ENCODE results near the gene CD180.

Gene CD180

DNA sequence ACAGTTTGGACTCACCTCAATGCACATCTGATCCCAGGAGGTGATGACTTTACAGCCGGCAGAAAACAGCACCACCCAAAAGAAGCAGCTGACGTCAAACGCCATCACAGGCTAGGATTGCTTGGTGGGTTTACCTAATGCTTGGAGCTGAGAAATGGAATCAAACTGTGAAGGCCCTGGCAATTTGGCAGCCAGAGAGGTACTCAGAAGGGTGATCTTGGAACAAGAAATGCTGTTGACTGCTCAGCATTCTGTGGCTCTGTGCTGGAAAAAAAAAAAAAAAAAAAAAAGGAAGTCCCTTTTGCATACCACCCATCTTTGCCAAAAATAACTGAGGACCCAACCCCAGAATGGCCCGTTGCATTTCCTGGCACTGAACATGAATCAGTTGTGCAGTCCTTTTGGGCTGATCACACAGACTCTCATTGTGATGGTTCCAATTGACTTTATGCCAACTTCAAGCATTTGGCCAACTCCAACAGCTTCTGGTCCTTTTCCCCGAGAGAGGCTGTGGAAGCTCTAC, at the start of gene CD180:
TSS of gene CD180 (minus strand) at position 263 of the 523 bp plus-strand sequence. CDS start at position 105, 158 bp downstream.
- peak; percentile 51 for DNase-seq
- in situ Hi-C loops (cut with MboI; ENCODE audit: low pct_unique_long_range_greater_than_20kb, low sequenced_read_pairs), result no loop called here

GRCh38 chr5:67246108-67246507, 49.5 kb upstream of the CD180 start:
- in situ Hi-C loops (cut with MboI; ENCODE audit: low pct_unique_long_range_greater_than_20kb, low sequenced_read_pairs), result loop anchor here (25.0 kb wide), 1 partner anchor 1016 kb away; no protein-coding TSS in a partner anchor
- peak; percentile 85 for DNase-seq

GRCh38 chr5:67245259-67245846, 48.8 kb upstream of the CD180 start:
- in situ Hi-C loops (cut with MboI; ENCODE audit: low pct_unique_long_range_greater_than_20kb, low sequenced_read_pairs), result loop anchor here (25.0 kb wide), 1 partner anchor 1017 kb away; no protein-coding TSS in a partner anchor
- peak; percentile 11 for DNase-seq

GRCh38 chr5:67244345-67244793, 47.8 kb upstream of the CD180 start:
- in situ Hi-C loops (cut with MboI; ENCODE audit: low pct_unique_long_range_greater_than_20kb, low sequenced_read_pairs), result loop anchor here (25.0 kb wide), 1 partner anchor 1018 kb away; no protein-coding TSS in a partner anchor
- no peak for DNase-seq

DNA sequence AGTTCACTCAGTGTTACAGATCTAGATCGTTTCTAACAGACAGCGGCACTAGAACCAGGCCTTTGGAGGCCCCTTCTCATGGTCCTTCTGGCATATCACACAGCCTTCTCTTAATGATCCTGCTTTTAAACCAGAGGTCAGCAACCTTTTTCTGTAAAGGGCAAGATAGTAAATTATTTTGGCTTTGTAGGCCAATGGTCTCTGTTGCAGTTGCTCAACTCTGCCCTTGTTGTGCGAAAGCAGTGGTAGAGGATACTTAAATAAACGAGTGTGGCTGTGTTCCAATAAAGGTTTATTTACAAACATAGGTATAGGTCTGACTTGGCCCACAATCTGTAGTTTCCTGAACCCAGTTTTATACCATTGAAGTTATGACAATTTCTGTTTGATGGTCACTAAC, 47.3 kb upstream of the CD180 start:
- DNase-seq, result no peak
- in situ Hi-C loops (cut with MboI; ENCODE audit: low pct_unique_long_range_greater_than_20kb, low sequenced_read_pairs), result loop anchor here (25.0 kb wide), 1 partner anchor 1018 kb away; no protein-coding TSS in a partner anchor

- in situ Hi-C loops (cut with MboI; ENCODE audit: low pct_unique_long_range_greater_than_20kb, low sequenced_read_pairs), result loop anchor here (25.0 kb wide), 1 partner anchor 1019 kb away; no protein-coding TSS in a partner anchor
- no peak for DNase-seq
Measured at GRCh38 chr5:67243349-67243748, 46.8 kb upstream of the CD180 start.

DNA sequence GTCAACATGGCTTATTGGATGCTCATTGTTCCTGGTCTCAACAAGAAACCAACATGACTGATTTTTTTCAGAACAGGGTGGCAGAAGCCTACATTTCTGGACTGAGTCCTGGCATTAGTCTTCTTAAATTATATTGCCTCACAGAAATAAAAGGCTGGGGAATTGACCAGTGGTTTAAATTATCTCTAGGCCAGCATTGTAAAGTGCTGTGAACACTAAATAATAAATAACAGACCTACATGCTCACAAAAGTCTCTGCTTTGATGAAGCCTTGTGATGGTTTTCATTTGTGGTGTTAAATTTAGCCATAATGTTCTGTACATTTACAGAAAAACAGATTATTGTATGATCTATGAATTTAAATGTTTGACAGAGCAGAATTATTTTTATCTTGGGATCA, 44.7 kb upstream of the CD180 start:
- in situ Hi-C loops (cut with MboI; ENCODE audit: low pct_unique_long_range_greater_than_20kb, low sequenced_read_pairs), result loop anchor here (25.0 kb wide), 1 partner anchor 1021 kb away; no protein-coding TSS in a partner anchor
- no peak for DNase-seq

GRCh38 chr5:67240846-67241245, 44.2 kb upstream of the CD180 start:
- in situ Hi-C loops (cut with MboI; ENCODE audit: low pct_unique_long_range_greater_than_20kb, low sequenced_read_pairs), result loop anchor here (25.0 kb wide), 1 partner anchor 1021 kb away; no protein-coding TSS in a partner anchor
- no peak for DNase-seq

- DNase-seq, result no peak
- in situ Hi-C loops (cut with MboI; ENCODE audit: low pct_unique_long_range_greater_than_20kb, low sequenced_read_pairs), result loop anchor here (25.0 kb wide), 1 partner anchor 1022 kb away; no protein-coding TSS in a partner anchor
Measured at GRCh38 chr5:67240065-67240464, 43.5 kb upstream of the CD180 start.

- in situ Hi-C loops (cut with MboI; ENCODE audit: low pct_unique_long_range_greater_than_20kb, low sequenced_read_pairs), result loop anchor here (25.0 kb wide), 1 partner anchor 1024 kb away; no protein-coding TSS in a partner anchor
- no peak for DNase-seq
Measured at GRCh38 chr5:67238191-67238590, 41.6 kb upstream of the CD180 start.

DNA sequence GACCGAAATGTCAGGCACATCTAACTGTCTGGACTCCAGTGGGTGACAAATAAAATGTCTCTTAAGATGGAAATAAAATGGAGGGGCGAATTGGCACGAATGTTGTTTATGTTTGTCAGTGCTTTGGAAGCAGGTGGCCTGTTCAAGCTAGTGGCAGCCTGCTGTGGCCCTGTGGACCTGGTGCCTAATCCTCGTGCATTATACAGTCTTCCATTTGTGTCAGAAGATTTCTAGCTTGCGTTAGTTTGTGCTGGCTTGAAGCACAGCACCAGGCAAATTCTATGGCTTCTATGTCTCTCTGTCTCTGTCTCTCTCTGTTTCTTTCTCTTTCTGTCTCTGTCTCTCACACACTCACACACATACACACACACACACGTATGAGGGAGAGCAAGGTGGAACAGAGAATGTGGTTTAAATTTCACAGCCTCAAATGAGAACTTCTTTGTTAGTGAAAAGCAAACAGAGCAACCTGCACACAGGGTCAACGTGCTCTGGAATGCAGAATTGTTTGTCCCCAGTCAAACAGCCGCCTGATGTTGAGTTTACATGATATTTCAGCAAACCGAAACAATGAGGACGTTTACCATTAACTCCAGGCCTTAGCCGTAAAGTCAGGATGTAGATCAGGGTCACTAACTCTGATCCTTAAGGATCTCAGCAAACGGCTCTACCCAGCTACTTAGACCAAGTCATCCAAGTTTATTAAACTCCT, 39.0 kb upstream of the CD180 start:
- in situ Hi-C loops (cut with MboI; ENCODE audit: low pct_unique_long_range_greater_than_20kb, low sequenced_read_pairs), result loop anchor here (25.0 kb wide), 1 partner anchor 1027 kb away; no protein-coding TSS in a partner anchor
- DNase-seq, result no peak

DNA sequence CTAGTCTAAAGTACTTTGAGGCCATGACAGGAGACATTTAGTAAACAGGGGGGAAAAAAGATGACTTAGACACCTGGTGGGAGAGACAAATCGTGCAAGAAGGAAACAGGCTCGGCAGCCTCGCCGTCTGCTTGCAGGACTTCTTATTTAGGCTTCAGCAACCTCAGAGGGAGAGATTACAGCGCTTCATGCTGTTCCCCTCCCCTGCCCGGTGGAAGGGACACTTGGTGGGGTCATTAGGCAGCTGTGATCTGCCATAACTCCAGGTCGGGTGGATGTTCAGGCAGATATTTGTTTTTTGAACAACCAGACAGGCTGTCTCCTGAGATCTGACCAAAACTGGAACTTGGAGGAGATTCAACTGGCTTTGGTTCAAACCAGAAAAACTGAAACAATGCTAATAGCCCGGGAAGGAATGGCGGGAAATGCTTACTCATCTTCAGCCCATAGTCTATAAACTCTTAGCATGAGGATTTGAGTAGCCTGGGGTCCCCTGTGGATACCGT, 38.1 kb upstream of the CD180 start:
- in situ Hi-C loops (cut with MboI; ENCODE audit: low pct_unique_long_range_greater_than_20kb, low sequenced_read_pairs), result loop anchor here (25.0 kb wide), 1 partner anchor 1028 kb away; no protein-coding TSS in a partner anchor
- DNase-seq, result peak; percentile 64

DNA sequence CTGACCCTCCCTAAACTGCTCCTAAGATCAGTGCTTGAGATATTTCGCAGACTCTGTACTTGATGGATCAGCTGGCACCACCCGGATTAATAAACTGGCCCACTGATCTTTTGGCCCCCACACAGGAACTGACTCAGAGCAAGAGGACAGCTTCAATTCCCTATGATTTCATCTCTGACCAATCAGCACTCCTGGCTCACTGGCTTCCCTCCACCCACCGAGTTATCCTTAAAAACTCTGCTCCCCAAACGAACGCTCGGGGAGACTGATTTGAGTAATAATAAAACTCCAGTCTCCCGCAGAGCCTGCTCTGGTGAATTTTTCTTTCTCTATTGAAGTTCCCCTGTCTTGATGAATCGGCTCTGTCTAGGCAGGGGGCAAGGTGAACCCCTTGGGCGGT, 36.5 kb upstream of the CD180 start:
- in situ Hi-C loops (cut with MboI; ENCODE audit: low pct_unique_long_range_greater_than_20kb, low sequenced_read_pairs), result loop anchor here (25.0 kb wide), 1 partner anchor 1029 kb away; no protein-coding TSS in a partner anchor
- DNase-seq, result no peak

GRCh38 chr5:67223211-67223610, 26.6 kb upstream of the CD180 start:
- peak; percentile 49 for DNase-seq
- in situ Hi-C loops (cut with MboI; ENCODE audit: low pct_unique_long_range_greater_than_20kb, low sequenced_read_pairs), result no loop called here

- in situ Hi-C loops (cut with MboI; ENCODE audit: low pct_unique_long_range_greater_than_20kb, low sequenced_read_pairs), result no loop called here
- no peak for DNase-seq
Measured at GRCh38 chr5:67222243-67223025, 25.8 kb upstream of the CD180 start.

DNA sequence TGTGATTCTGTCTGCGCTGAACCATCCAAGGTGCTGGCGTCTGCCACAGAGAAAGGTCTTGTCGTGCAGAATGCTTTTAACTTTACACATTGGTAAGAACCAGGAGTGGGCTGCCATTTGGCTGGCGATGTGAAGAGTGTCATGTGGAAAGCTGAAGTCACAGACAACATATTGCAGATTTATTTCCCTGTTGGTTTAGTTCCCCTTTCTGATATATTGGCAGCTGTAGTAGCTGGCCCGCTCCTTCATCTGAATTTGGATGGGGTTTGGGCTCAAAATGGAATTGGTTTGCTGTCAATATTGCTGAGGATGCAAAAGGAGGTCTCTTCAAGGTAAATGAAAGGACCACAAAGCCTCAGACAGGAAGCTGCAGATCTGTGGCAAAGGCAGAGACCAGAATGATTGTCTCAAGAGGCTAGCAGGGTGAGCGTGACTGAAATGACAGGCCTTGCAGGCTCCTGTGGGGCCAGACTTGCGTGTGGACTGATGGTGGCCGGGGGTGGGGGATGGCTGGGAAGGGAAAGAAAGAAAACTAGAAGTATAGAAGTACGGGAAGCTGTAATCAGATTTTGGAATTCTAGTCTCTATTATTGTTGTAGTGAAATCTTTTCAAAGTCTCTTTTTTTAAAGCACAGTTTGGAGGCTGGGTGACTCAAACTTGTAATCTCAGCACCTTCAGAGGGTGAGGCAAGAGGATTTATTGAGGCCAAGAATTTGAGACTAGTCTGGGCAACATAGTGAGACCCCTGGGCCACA, 25.1 kb upstream of the CD180 start:
- in situ Hi-C loops (cut with MboI; ENCODE audit: low pct_unique_long_range_greater_than_20kb, low sequenced_read_pairs), result no loop called here
- peak; percentile 78 for DNase-seq

GRCh38 chr5:67216564-67216963, 20.0 kb upstream of the CD180 start:
- in situ Hi-C loops (cut with MboI; ENCODE audit: low pct_unique_long_range_greater_than_20kb, low sequenced_read_pairs), result no loop called here
- no peak for DNase-seq

All from KBM-7 (cell line).